T-helper 2 cell treated with Interferon-gamma antibody and Interleukin-4, amounts not matched to agents 100 ng/mL and 5 ng/mL, for 36 hours (primary cell): Measurements from ENCODE around the gene RASSF9. TPM values are rescaled to one million over a fixed set of nuclear protein-coding genes. Genes with fewer than 3 reads are reported as not detected.

Experiments used
- total RNA-seq: library from RNA; stranded (reverse); gene quantifications from 2 replicates; pipeline ENCODE4 v1.2.3, GENCODE V29; 2022

RASSF9 gene
- total RNA-seq, 1 donor from 2014 or later = not detected

Other genes starting within 250 kb of the RASSF9 start
- not detected in 2 replicates for gene NTS, start 37.9 kb upstream of the RASSF9 start, total RNA-seq